GM23338 (cell line): Measurements from ENCODE around the gene TRIO. TPM values are rescaled to one million over a fixed set of nuclear protein-coding genes. Genes with fewer than 3 reads are reported as not detected.

Source experiments
- EZH2 ChIP-seq: fragments of 200-600 bp; sonication (generic); IDR thresholded peaks from one replicate; pipeline ENCODE4 v1.8.0; 2017; ENCODE audit warnings: antibody characterized with exemption, mild to moderate bottlenecking, low read depth; ENCODE audit not compliant: unreplicated experiment
- EZH2phosphoT487 ChIP-seq: fragments of 200-600 bp; sonication (generic); IDR thresholded peaks from one replicate; pipeline ENCODE4 v1.8.1; 2018; ENCODE audit warnings: antibody characterized with exemption; ENCODE audit not compliant: unreplicated experiment
- NANOG ChIP-seq: IDR thresholded peaks from 2 replicates; pipeline ENCODE4 v1.6.1; 2016; ENCODE audit warnings: antibody characterized with exemption, borderline replicate concordance
- POLR2AphosphoS5 ChIP-seq: IDR thresholded peaks from 2 replicates; pipeline ENCODE4 v1.6.1; 2016; ENCODE audit warnings: antibody characterized with exemption, low read depth
- REST ChIP-seq: IDR thresholded peaks from one replicate; pipeline ENCODE4 v1.6.1; 2018; ENCODE audit warnings: antibody characterized with exemption; ENCODE audit not compliant: unreplicated experiment
- STAT1 ChIP-seq: IDR thresholded peaks from one replicate; pipeline ENCODE4 v1.6.1; 2016; ENCODE audit warnings: antibody characterized with exemption; ENCODE audit not compliant: unreplicated experiment
- ZNF114 ChIP-seq: fragments of 250-450 bp; sonication (Bioruptor Pico); IDR thresholded peaks from 2 replicates; pipeline ENCODE4 v1.5.0; 2020; ENCODE audit warnings: mild to moderate bottlenecking, moderate library complexity
- polyA plus RNA-seq: library from polyadenylated mRNA; unstranded; fragments of >200 nt; fragmentation: Nextera tagmentation; extraction: Ambion mirVana; gene quantifications from 2 replicates; pipeline ENCODE4 v1.2.1, GENCODE V29; 2016
- total RNA-seq: library from RNA; depleted of rRNA; stranded (reverse); fragments of >200 nt; shearing (Covaris generic); gene quantifications from 2 replicates; pipeline ENCODE4 v1.2.3, GENCODE V29; 2014
- TF ChIP-seq, protein P1 (sequence below): fragments of 250-450 bp; sonication (Bioruptor Pico); IDR thresholded peaks from 2 replicates; pipeline ENCODE4 v1.5.0; 2020; ENCODE audit warnings: mild to moderate bottlenecking, moderate library complexity
- TF ChIP-seq, protein P2 (sequence below), 2 experiments: fragments of 200-600 bp in 1 of 2; sonication (generic) in 1 of 2; conservative IDR thresholded peaks; 2 replicates each; pipeline versions ENCODE4 v1.5.1 to v1.6.1; 2016 to 2017; ENCODE audit warnings: antibody characterized with exemption in 2 of 2, low read depth in 2 of 2, mild to moderate bottlenecking in 2 of 2, moderate library complexity in 1 of 2

Gene TRIO
- total and polyA plus RNA-seq, 2 experiments from 2014 or later, result 13.8 to 113 TPM

- TF ChIP-seq, protein P1, sequence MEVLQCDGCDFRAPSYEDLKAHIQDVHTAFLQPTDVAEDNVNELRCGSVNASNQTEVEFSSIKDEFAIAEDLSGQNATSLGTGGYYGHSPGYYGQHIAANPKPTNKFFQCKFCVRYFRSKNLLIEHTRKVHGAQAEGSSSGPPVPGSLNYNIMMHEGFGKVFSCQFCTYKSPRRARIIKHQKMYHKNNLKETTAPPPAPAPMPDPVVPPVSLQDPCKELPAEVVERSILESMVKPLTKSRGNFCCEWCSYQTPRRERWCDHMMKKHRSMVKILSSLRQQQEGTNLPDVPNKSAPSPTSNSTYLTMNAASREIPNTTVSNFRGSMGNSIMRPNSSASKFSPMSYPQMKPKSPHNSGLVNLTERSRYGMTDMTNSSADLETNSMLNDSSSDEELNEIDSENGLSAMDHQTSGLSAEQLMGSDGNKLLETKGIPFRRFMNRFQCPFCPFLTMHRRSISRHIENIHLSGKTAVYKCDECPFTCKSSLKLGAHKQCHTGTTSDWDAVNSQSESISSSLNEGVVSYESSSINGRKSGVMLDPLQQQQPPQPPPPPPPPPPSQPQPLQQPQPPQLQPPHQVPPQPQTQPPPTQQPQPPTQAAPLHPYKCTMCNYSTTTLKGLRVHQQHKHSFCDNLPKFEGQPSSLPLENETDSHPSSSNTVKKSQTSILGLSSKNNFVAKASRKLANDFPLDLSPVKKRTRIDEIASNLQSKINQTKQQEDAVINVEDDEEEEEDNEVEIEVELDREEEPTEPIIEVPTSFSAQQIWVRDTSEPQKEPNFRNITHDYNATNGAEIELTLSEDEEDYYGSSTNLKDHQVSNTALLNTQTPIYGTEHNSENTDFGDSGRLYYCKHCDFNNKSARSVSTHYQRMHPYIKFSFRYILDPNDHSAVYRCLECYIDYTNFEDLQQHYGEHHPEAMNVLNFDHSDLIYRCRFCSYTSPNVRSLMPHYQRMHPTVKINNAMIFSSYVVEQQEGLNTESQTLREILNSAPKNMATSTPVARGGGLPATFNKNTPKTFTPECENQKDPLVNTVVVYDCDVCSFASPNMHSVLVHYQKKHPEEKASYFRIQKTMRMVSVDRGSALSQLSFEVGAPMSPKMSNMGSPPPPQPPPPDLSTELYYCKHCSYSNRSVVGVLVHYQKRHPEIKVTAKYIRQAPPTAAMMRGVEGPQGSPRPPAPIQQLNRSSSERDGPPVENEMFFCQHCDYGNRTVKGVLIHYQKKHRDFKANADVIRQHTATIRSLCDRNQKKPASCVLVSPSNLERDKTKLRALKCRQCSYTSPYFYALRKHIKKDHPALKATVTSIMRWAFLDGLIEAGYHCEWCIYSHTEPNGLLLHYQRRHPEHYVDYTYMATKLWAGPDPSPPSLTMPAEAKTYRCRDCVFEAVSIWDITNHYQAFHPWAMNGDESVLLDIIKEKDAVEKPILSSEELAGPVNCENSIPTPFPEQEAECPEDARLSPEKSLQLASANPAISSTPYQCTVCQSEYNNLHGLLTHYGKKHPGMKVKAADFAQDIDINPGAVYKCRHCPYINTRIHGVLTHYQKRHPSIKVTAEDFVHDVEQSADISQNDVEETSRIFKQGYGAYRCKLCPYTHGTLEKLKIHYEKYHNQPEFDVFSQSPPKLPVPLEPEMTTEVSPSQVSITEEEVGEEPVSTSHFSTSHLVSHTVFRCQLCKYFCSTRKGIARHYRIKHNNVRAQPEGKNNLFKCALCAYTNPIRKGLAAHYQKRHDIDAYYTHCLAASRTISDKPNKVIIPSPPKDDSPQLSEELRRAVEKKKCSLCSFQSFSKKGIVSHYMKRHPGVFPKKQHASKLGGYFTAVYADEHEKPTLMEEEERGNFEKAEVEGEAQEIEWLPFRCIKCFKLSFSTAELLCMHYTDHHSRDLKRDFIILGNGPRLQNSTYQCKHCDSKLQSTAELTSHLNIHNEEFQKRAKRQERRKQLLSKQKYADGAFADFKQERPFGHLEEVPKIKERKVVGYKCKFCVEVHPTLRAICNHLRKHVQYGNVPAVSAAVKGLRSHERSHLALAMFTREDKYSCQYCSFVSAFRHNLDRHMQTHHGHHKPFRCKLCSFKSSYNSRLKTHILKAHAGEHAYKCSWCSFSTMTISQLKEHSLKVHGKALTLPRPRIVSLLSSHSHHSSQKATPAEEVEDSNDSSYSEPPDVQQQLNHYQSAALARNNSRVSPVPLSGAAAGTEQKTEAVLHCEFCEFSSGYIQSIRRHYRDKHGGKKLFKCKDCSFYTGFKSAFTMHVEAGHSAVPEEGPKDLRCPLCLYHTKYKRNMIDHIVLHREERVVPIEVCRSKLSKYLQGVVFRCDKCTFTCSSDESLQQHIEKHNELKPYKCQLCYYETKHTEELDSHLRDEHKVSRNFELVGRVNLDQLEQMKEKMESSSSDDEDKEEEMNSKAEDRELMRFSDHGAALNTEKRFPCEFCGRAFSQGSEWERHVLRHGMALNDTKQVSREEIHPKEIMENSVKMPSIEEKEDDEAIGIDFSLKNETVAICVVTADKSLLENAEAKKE, result no peak
- TF ChIP-seq NANOG (no peak), EZH2 (no peak), STAT1 (no peak), EZH2phosphoT487 (no peak), REST (no peak), POLR2AphosphoS5 (no peak), ZNF114 (CRISPR knock-in tag) (no peak)
- TF ChIP-seq, protein P2, sequence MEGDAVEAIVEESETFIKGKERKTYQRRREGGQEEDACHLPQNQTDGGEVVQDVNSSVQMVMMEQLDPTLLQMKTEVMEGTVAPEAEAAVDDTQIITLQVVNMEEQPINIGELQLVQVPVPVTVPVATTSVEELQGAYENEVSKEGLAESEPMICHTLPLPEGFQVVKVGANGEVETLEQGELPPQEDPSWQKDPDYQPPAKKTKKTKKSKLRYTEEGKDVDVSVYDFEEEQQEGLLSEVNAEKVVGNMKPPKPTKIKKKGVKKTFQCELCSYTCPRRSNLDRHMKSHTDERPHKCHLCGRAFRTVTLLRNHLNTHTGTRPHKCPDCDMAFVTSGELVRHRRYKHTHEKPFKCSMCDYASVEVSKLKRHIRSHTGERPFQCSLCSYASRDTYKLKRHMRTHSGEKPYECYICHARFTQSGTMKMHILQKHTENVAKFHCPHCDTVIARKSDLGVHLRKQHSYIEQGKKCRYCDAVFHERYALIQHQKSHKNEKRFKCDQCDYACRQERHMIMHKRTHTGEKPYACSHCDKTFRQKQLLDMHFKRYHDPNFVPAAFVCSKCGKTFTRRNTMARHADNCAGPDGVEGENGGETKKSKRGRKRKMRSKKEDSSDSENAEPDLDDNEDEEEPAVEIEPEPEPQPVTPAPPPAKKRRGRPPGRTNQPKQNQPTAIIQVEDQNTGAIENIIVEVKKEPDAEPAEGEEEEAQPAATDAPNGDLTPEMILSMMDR (conservative IDR thresholded peaks at IDR 0.05; ENCODE audit: low read depth in 2 of 2), result no peak
Measured at GRCh38 chr5:14263113-14263512, 120.0 kb downstream of the TRIO start (continued).
